Measurements from ENCODE around the gene CCDC187. TPM values are rescaled to one million over a fixed set of nuclear protein-coding genes. Genes with fewer than 3 reads are reported as not detected.

CCDC187 gene
- total and polyA plus RNA-seq, 2 of the 13 experiments (the other 11 are each of a cell fraction or from before 2014, with no cell fraction given): 0.03 to 0.13 TPM

GRCh38 chr9:136323371-136323789, 19.5 kb upstream of the CCDC187 start:
- Histone ChIP-seq H3K27ac (ENCODE audit: extremely low read length, insufficient read depth, low read length) (no peak overlapping the region), H4K20me1 (ENCODE audit: insufficient read depth, low read length) (no peaks in the 10 kb centered on the region), H3K4me1 (ENCODE audit: insufficient read depth, low read length) (peaks cover 17% of the 10 kb centered on the region), H3K36me3 (replicated peaks in 1 of 2; ENCODE audit: control insufficient read depth in 1 of 2, insufficient read depth in 2 of 2, low read length in 2 of 2) (no peaks in the 10 kb centered on the region), H2AFZ (ENCODE audit: low read length) (no peak overlapping the region), H3K9me3 (ENCODE audit: low read length) (no peaks in the 10 kb centered on the region), H3K79me2 (ENCODE audit: insufficient read depth, low read length) (no peaks in the 10 kb centered on the region), H3K4me3 (replicated peaks in 1 of 3; ENCODE audit: insufficient read depth in 1 of 3, low read depth in 2 of 3, low read length in 3 of 3) (no peak overlapping the region), H3K27me3 (ENCODE audit: control insufficient read depth in 1 of 2, insufficient read depth in 2 of 2, low read length in 2 of 2) (peaks cover 19 to 63% of the 10 kb centered on the region in 2 experiments), H3K4me2 (ENCODE audit: low read depth, low read length) (no peak overlapping the region), H3K9ac (ENCODE audit: insufficient read depth, low read depth, low read length) (no peak overlapping the region)
- TF ChIP-seq SNAPC4 (CRISPR knock-in tag; IDR thresholded peaks at IDR 0.05) (no peak), ZFX (CRISPR knock-in tag; IDR thresholded peaks at IDR 0.05; ENCODE audit: low read depth) (no peak), YEATS4 (CRISPR knock-in tag; IDR thresholded peaks at IDR 0.05; ENCODE audit: borderline replicate concordance) (no peak), NAIF1 (CRISPR knock-in tag; IDR thresholded peaks at IDR 0.05; ENCODE audit: borderline replicate concordance) (no peak), STAG1 (CRISPR knock-in tag; IDR thresholded peaks at IDR 0.05) (no peak), KAT2B (IDR thresholded peaks at IDR 0.05; ENCODE audit: borderline replicate concordance, low read depth, low read length) (no peak), ZBTB26 (CRISPR knock-in tag; IDR thresholded peaks at IDR 0.05; ENCODE audit: borderline replicate concordance) (no peak), AGO2 (optimal IDR thresholded peaks at IDR 0.05; ENCODE audit: low read depth, low read length) (no peak), DPF2 (CRISPR knock-in tag; IDR thresholded peaks at IDR 0.05; ENCODE audit: borderline replicate concordance, low read depth) (no peak), KLF15 (CRISPR knock-in tag; IDR thresholded peaks at IDR 0.05; ENCODE audit: borderline replicate concordance) (no peak), RARA (CRISPR knock-in tag; IDR thresholded peaks at IDR 0.05) (no peak), NFYB (CRISPR knock-in tag; IDR thresholded peaks at IDR 0.05) (no peak), IRF1 (CRISPR knock-in tag; IDR thresholded peaks at IDR 0.05; ENCODE audit: low read depth) (no peak), ELF1 (CRISPR knock-in tag; IDR thresholded peaks at IDR 0.05) (no peak)
- ChIA-PET CTCF (ENCODE audit: low intra/inter-chr PET ratio, low total read pairs) (no interaction called here), POLR2A (interaction anchor here (0.6 to 1.1 kb wide), 2 partner anchors 40 to 625 kb away, joined by 3 read pairs; no protein-coding TSS in a partner anchor)
- FAIRE-seq (no peak), ATAC-seq (no peak), DNase-seq (ENCODE audit: low spot score) (no peak)
- no TSS peak for BruUV-seq (replicated peaks)
- in situ Hi-C loops (cut with HindIII; ENCODE audit: extremely low pct_ligation_motif_present, low pct_unique_long_range_greater_than_20kb) (no loop called here), intact Hi-C loops (cut with micrococcal nuclease; ENCODE audit: unreplicated experiment) (no loop called here)
- WGBS (ENCODE audit: low lambda C conversion rate): 60% methylated on average over 4 of the region's 17 CpGs
